ENCODE measurements around the gene CCDC150. TPM values are rescaled to one million over a fixed set of nuclear protein-coding genes. Genes with fewer than 3 reads are reported as not detected.

The CCDC150 gene
- total RNA-seq, 1 experiment from 2014 or later, result 13.6 TPM

DNA sequence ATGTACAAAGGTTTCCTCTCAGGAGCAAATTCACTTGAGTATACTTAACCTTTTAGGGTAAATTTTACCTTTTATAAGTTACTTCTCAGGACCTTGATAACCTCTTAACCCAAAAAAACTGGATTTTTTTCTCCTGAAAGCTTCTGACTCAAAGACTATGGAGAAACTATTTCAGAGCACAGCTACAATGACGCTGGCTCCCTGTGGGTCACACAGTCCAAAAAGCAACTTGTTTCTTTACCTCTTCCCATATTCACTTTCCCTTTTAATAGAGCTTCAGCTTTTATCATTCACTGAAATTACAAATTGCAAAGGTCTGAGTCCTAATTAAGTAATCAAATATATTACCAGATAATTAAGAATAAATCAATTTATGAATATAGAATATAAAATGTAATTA is 127.6 kb downstream of the CCDC150 start:
- DNase-seq (ENCODE audit: low read depth), result no peak

Other genes starting within 250 kb of the CCDC150 start
- gene HECW2, start 46.2 kb upstream of the CCDC150 start, total RNA-seq (2014; rRNA removed; shearing (Covaris generic)), result 9.7 and 11.4 TPM in 2 replicates
- 52.2 and 52.9 TPM in 2 replicates for gene GTF3C3, start 160.0 kb downstream of the CCDC150 start, total RNA-seq (2014; rRNA removed; shearing (Covaris generic))
- 0.12 TPM in 1 of 2 replicates, not detected in the other for gene C2orf66, start 169.6 kb downstream of the CCDC150 start, total RNA-seq (2014; rRNA removed; shearing (Covaris generic))